Upper lobe of left lung (tissue), 4 donors: ENCODE data around the gene CFAP97D2.

ENCODE experiments used
- CTCF ChIP-seq, 6 experiments: fragments of 450-650 bp in 4 of 6; fragments of 200-600 bp in 2 of 6; sonication (generic) in 2 of 6; IDR thresholded peaks; one replicate each; pipeline ENCODE4 v1.5.1; 2016 to 2019; ENCODE audit warnings: antibody characterized with exemption in 6 of 6
- EP300 ChIP-seq, 4 donors: sonication (generic); formaldehyde crosslinking; IDR thresholded peaks; one replicate each; pipeline ENCODE4 v1.5.1; 2017; ENCODE audit warnings: antibody characterized with exemption in 4 of 4, control low read depth in 2 of 4
- POLR2A ChIP-seq, 4 donors: fragments of 450-650 bp; IDR thresholded peaks; one replicate each; pipeline ENCODE4 v1.5.1; 2016 to 2017; ENCODE audit warnings: antibody characterized with exemption in 4 of 4, mild to moderate bottlenecking in 2 of 4
- POLR2AphosphoS5 ChIP-seq, 2 donors: sonication (generic); formaldehyde crosslinking; IDR thresholded peaks; one replicate each; pipeline ENCODE4 v1.5.1; 2017; ENCODE audit warnings: antibody characterized with exemption in 2 of 2

GRCh38 chr13:114146629-114147028, 32.4 kb upstream of the CFAP97D2 start:
- TF ChIP-seq POLR2A (IDR thresholded peaks at IDR 0.05) (no peak), CTCF (IDR thresholded peaks at IDR 0.05) (no peak), EP300 (IDR thresholded peaks at IDR 0.05) (no peak), POLR2AphosphoS5 (IDR thresholded peaks at IDR 0.05) (no peak)
